Measurements from ENCODE around the gene HPCAL1. TPM values are rescaled to one million over a fixed set of nuclear protein-coding genes. Genes with fewer than 3 reads are reported as not detected.
"Not testable (repeated sequence)": the region's sequence is repeated elsewhere in the genome, so short reads cannot be mapped to it uniquely, and the experiment has no call there.

The HPCAL1 gene
- total RNA-seq, 1 donor from 2014 or later: 12.3 TPM

DNA sequence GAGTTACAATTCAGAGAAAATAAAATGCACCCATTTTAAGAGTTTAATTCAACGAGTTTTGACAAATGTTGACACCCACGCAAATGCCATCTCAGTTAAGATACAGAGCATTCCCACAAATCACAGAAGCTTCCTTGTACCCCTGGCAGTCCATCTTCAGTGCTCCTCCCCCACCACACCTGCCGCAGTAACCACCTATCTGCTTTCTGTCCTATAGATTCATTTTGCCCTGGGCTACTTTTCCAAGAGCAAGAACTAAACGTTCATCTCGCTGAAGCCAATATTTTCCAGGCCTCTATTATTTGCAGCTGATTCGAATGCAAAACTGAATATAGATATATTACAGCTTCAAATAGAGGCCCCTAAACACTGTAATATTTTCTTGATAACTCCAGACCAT is 13.4 kb upstream of the HPCAL1 start:
- Histone ChIP-seq H3K4me2 (ENCODE audit: low read length) (peak overlapping the region; percentile 13), H3K4me1 (ENCODE audit: insufficient read depth, low read length) (peaks cover 26% of the 10 kb centered on the region), H3K36me3 (ENCODE audit: insufficient read depth, low read length) (no peaks in the 10 kb centered on the region), H3K4me3 (ENCODE audit: insufficient read depth, low read depth, low read length) (no peak overlapping the region), H3K79me2 (ENCODE audit: insufficient read depth, low read length) (no peaks in the 10 kb centered on the region), H3K9me3 (ENCODE audit: insufficient read depth, low read depth, low read length) (no peaks in the 10 kb centered on the region), H3K9ac (ENCODE audit: low read length) (no peak overlapping the region), H3K27me3 (ENCODE audit: insufficient read depth, low read length) (no peaks in the 10 kb centered on the region), H4K20me1 (ENCODE audit: insufficient read depth, low read length) (no peaks in the 10 kb centered on the region), H2AFZ (ENCODE audit: low read depth, low read length) (no peak overlapping the region), H3K27ac (ENCODE audit: low read depth, low read length) (no peak overlapping the region)
- Mint-ChIP-seq H3K9me3 (ENCODE audit: unreplicated experiment) (peaks cover 5% of the 10 kb centered on the region), H3K36me3 (ENCODE audit: low read depth, unreplicated experiment) (no peaks in the 10 kb centered on the region), H3K27me3 (ENCODE audit: low read depth, unreplicated experiment) (peaks cover 7% of the 10 kb centered on the region), H3K27ac (ENCODE audit: unreplicated experiment) (no peak overlapping the region), H3K4me3 (ENCODE audit: unreplicated experiment) (no peak overlapping the region), H3K4me1 (ENCODE audit: low read depth, unreplicated experiment) (peaks cover 8% of the 10 kb centered on the region)
- TF ChIP-seq, protein P1, sequence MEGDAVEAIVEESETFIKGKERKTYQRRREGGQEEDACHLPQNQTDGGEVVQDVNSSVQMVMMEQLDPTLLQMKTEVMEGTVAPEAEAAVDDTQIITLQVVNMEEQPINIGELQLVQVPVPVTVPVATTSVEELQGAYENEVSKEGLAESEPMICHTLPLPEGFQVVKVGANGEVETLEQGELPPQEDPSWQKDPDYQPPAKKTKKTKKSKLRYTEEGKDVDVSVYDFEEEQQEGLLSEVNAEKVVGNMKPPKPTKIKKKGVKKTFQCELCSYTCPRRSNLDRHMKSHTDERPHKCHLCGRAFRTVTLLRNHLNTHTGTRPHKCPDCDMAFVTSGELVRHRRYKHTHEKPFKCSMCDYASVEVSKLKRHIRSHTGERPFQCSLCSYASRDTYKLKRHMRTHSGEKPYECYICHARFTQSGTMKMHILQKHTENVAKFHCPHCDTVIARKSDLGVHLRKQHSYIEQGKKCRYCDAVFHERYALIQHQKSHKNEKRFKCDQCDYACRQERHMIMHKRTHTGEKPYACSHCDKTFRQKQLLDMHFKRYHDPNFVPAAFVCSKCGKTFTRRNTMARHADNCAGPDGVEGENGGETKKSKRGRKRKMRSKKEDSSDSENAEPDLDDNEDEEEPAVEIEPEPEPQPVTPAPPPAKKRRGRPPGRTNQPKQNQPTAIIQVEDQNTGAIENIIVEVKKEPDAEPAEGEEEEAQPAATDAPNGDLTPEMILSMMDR (IDR thresholded peaks at IDR 0.05; ENCODE audit: insufficient read depth, low read depth, low read length): no peak
- no peak for FAIRE-seq
- no peak for DNase-seq (ENCODE audit: low read depth)

DNA sequence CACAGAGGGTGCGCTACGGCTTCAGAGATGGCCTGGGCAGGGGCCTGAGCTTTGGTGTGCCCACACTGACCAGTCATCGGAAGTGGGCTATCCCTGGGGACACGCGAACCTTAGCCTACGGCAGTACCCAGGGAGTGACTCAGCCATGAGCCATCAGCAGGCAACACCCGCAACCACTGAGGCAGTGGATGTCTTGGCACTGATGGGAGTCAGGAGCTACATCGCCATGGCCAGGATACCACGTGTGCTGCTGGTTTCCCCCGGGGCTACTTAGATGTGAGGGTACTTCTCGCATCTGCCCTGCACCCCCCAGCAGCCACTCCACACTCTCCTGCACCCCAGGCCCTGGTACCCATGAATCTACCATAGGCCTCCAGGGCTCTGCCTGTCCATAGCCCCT is 12.8 kb upstream of the HPCAL1 start:
- H3K9ac ChIP-seq (ENCODE audit: low read length): no peak overlapping the region
- H3K36me3 ChIP-seq (ENCODE audit: insufficient read depth, low read length): no peaks in the 10 kb centered on the region
- H3K4me3 ChIP-seq (ENCODE audit: insufficient read depth, low read depth, low read length): no peak overlapping the region
- peaks cover 7% of the 10 kb centered on the region for H3K27me3 Mint-ChIP-seq (ENCODE audit: low read depth, unreplicated experiment)
- H3K9me3 Mint-ChIP-seq (ENCODE audit: unreplicated experiment): peaks cover 5% of the 10 kb centered on the region
- H3K27ac ChIP-seq (ENCODE audit: low read depth, low read length): no peak overlapping the region
- H3K9me3 ChIP-seq (ENCODE audit: insufficient read depth, low read depth, low read length): no peaks in the 10 kb centered on the region
- H3K27me3 ChIP-seq (ENCODE audit: insufficient read depth, low read length): no peaks in the 10 kb centered on the region
- H3K79me2 ChIP-seq (ENCODE audit: insufficient read depth, low read length): no peaks in the 10 kb centered on the region
- H2AFZ ChIP-seq (ENCODE audit: low read depth, low read length): peak overlapping the region; percentile 3
- no peaks in the 10 kb centered on the region for H4K20me1 ChIP-seq (ENCODE audit: insufficient read depth, low read length)
- H3K4me2 ChIP-seq (ENCODE audit: low read length): peak overlapping the region; percentile 13
- TF ChIP-seq, protein P1 (IDR thresholded peaks at IDR 0.05; ENCODE audit: insufficient read depth, low read depth, low read length): no peak
- no peak for TF ChIP-seq EZH2 (IDR thresholded peaks at IDR 0.05; ENCODE audit: insufficient read depth, low read length)
- peaks cover 22% of the 10 kb centered on the region for H3K4me1 ChIP-seq (ENCODE audit: insufficient read depth, low read length)
- no peak overlapping the region for H3K27ac Mint-ChIP-seq (ENCODE audit: unreplicated experiment)
- FAIRE-seq (no peak), DNase-seq (ENCODE audit: low read depth) (peak; percentile 75)
- H3K4me3 Mint-ChIP-seq (ENCODE audit: unreplicated experiment): no peak overlapping the region
- H3K36me3 Mint-ChIP-seq (ENCODE audit: low read depth, unreplicated experiment): no peaks in the 10 kb centered on the region
- H3K4me1 Mint-ChIP-seq (ENCODE audit: low read depth, unreplicated experiment): peaks cover 7% of the 10 kb centered on the region

DNA sequence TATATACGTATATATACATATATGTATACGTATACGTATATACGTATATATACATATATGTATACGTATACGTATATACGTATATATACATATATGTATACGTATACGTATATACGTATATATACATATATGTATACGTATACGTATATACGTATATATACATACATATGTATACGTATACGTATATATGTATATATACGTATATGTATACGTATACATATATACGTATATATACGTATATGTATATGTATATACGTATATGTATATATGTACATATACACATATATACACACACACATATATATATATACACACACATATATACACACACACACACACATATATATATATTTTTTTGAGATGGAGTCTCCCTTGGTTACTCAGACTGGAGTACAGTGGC is 11.3 kb upstream of the HPCAL1 start:
- H3K4me1 Mint-ChIP-seq (ENCODE audit: low read depth, unreplicated experiment); FAIRE-seq; H3K4me3 Mint-ChIP-seq (ENCODE audit: unreplicated experiment); H3K36me3 ChIP-seq (ENCODE audit: insufficient read depth, low read length); H3K9me3 Mint-ChIP-seq (ENCODE audit: unreplicated experiment); H3K27ac Mint-ChIP-seq (ENCODE audit: unreplicated experiment); H2AFZ ChIP-seq (ENCODE audit: low read depth, low read length); H3K4me2 ChIP-seq (ENCODE audit: low read length); H3K27ac ChIP-seq (ENCODE audit: low read depth, low read length); H3K9me3 ChIP-seq (ENCODE audit: insufficient read depth, low read depth, low read length); DNase-seq (ENCODE audit: low read depth); H3K27me3 ChIP-seq (ENCODE audit: insufficient read depth, low read length); H3K79me2 ChIP-seq (ENCODE audit: insufficient read depth, low read length); H3K36me3 Mint-ChIP-seq (ENCODE audit: low read depth, unreplicated experiment); H3K4me3 ChIP-seq (ENCODE audit: insufficient read depth, low read depth, low read length); H3K9ac ChIP-seq (ENCODE audit: low read length); H3K27me3 Mint-ChIP-seq (ENCODE audit: low read depth, unreplicated experiment); H4K20me1 ChIP-seq (ENCODE audit: insufficient read depth, low read length): not testable (repeated sequence)
- peaks cover 10% of the 10 kb centered on the region for H3K4me1 ChIP-seq (ENCODE audit: insufficient read depth, low read length)
